OCI-LY7 (cell line): Measurements from ENCODE around the gene FAIM2.

ENCODE experiments used
- CTCF ChIP-seq: fragments of 200-600 bp; sonication (generic); conservative IDR thresholded peaks from 2 replicates; pipeline ENCODE4 v1.5.1; 2014; ENCODE audit warnings: mild to moderate bottlenecking, antibody characterized with exemption, low read length, moderate library complexity, mixed read lengths
- EZH2phosphoT487 ChIP-seq: fragments of 200-600 bp; sonication (generic); IDR thresholded peaks from 2 replicates; pipeline ENCODE4 v1.6.1; 2018; ENCODE audit warnings: low read depth, borderline replicate concordance, mild to moderate bottlenecking, mixed run types, antibody characterized with exemption, low read length, moderate library complexity, mixed read lengths

GRCh38 chr12:49904601-49905000, 901 bp upstream of the FAIM2 start:
- TF ChIP-seq CTCF = no peak
- no peak for TF ChIP-seq EZH2phosphoT487
